Measurements from ENCODE around the gene RUBCNL.

- no peak for TF ChIP-seq SMC3 (IDR thresholded peaks at IDR 0.05; ENCODE audit: low read depth, low read length)
- no peak for TF ChIP-seq CTCF (IDR thresholded peaks at IDR 0.05)
- TF ChIP-seq USF2 (IDR thresholded peaks at IDR 0.05; ENCODE audit: borderline replicate concordance, low read depth, low read length) = no peak
- no peak for TF ChIP-seq RCOR1 (IDR thresholded peaks at IDR 0.05; ENCODE audit: low read length)
- no peak for TF ChIP-seq REST (IDR thresholded peaks at IDR 0.05; ENCODE audit: low read depth, low read length)
- TF ChIP-seq FOXJ3 (CRISPR knock-in tag; IDR thresholded peaks at IDR 0.05) = no peak
- no peak for TF ChIP-seq POLR2AphosphoS5 (IDR thresholded peaks at IDR 0.05; ENCODE audit: low read depth, low read length)
- TF ChIP-seq YY1 (IDR thresholded peaks at IDR 0.05; ENCODE audit: low read depth) = no peak
These were observed 17.7 kb upstream of the RUBCNL start for GRCh38 chr13:46404733-46405100.
